K562 (cell line): ENCODE data around the gene DPH6. TPM values are rescaled to one million over a fixed set of nuclear protein-coding genes. Genes with fewer than 3 reads are reported as not detected.

ENCODE experiments used
- ATAC-seq: fragments of 200-7000 bp; cut with Tn5 transposase; 3 replicates; pipeline ENCODE4 v1.9.1; 2020; ENCODE audit warnings: moderate library complexity
- BruUV-seq: library from RNA; stranded (reverse); fragments of 400-500 nt; replicated peaks from 2 replicates; lab custom pipeline; 2021; lab: Mats Ljungman, UMichigan
- CTCF ChIA-PET: fragments of 300-600 bp; formaldehyde crosslinking; extraction: SDS; loops from one replicate; lab custom pipeline; 2021; ENCODE audit warnings: low intra/inter-chr PET ratio; lab: Yijun Ruan, JAX
- POLR2A ChIA-PET: fragments of 300-600, 350-650 bp; sonication (Branson Sonifier 250); formaldehyde crosslinking; extraction: SDS; loops from one replicate; lab custom pipeline; 2021; ENCODE audit warnings: antibody characterized with exemption, inconsistent platforms; lab: Yijun Ruan, JAX
- DNase-seq, 4 experiments: peaks; one replicate each; pipeline versions ENCODE4 v3.0.0 to v3.0.0-alpha.2; 2011 to 2018; ENCODE audit warnings: low spot score in 3 of 4, mixed read lengths in 3 of 4; ENCODE audit errors: extremely low read depth in 1 of 4
- FAIRE-seq: peaks from 2 replicates; lab custom pipeline; 2011; peaks lifted over from hg19 to GRCh38; lab: Jason Lieb, UNC
- H2AFZ ChIP-seq: 2 replicates; pipeline ENCODE4 v1.6.0; 2011; ENCODE audit warnings: low read depth, low read length, control low read depth, inconsistent platforms
- H3K27ac ChIP-seq: fragments of 200-600 bp; 3 replicates; pipeline ENCODE4 v1.8.0; 2011; ENCODE audit warnings: low read depth, mild to moderate bottlenecking, control low read depth, inconsistent platforms, low read length, moderate library complexity, mixed read lengths; ENCODE audit errors: extremely low read depth
- H3K27me3 ChIP-seq, 2 experiments: fragments of 300-600 bp in 1 of 2; 2 replicates in 1 of 2; 3 replicates in 1 of 2; pipeline versions ENCODE4 v1.6.0 to v1.8.0; 2011; ENCODE audit warnings: inconsistent platforms in 2 of 2, low read length in 2 of 2, mild to moderate bottlenecking in 1 of 2, mixed read lengths in 1 of 2, moderate library complexity in 1 of 2; ENCODE audit not compliant: control insufficient read depth in 2 of 2, insufficient read depth in 2 of 2
- H3K36me3 ChIP-seq: fragments of 300-600 bp; 3 replicates; pipeline ENCODE4 v1.8.0; 2011; ENCODE audit warnings: mild to moderate bottlenecking, low read length, inconsistent platforms; ENCODE audit not compliant: control insufficient read depth, insufficient read depth
- H3K4me1 ChIP-seq, 2 experiments: fragments of 200-600 bp in 1 of 2; replicated peaks in 1 of 2; 2 replicates in 1 of 2; 3 replicates in 1 of 2; pipeline versions ENCODE4 v1.5.1 to v1.8.0; 2011; ENCODE audit warnings: inconsistent platforms in 2 of 2, low read length in 2 of 2, mild to moderate bottlenecking in 1 of 2, mixed read lengths in 1 of 2, moderate library complexity in 1 of 2; ENCODE audit not compliant: control insufficient read depth in 2 of 2, insufficient read depth in 2 of 2
- H3K4me2 ChIP-seq: 2 replicates; pipeline ENCODE4 v1.6.1; 2011; ENCODE audit warnings: low read length, control low read depth, inconsistent platforms, mixed read lengths; ENCODE audit not compliant: insufficient read depth
- H3K4me3 ChIP-seq: fragments of 200-600 bp; sonication (generic), shearing (Covaris generic); 2 replicates; pipeline ENCODE4 v1.5.1; 2016; ENCODE audit warnings: control low read depth, inconsistent platforms
- H3K79me2 ChIP-seq: fragments of 200-600 bp; 3 replicates; pipeline ENCODE4 v1.8.0; 2011; ENCODE audit warnings: low read length, inconsistent platforms; ENCODE audit not compliant: control insufficient read depth, insufficient read depth
- H3K9ac ChIP-seq, 2 experiments: 2 replicates each; pipeline versions ENCODE4 v1.6.0 to v1.6.1; 2011; ENCODE audit warnings: low read depth in 2 of 2, low read length in 2 of 2, control low read depth in 1 of 2, inconsistent platforms in 1 of 2, mild to moderate bottlenecking in 1 of 2, mixed read lengths in 1 of 2; ENCODE audit not compliant: insufficient read depth in 1 of 2
- H3K9me1 ChIP-seq: one replicate; pipeline ENCODE4 v1.6.0; 2011; ENCODE audit warnings: inconsistent platforms, mild to moderate bottlenecking, low read length, moderate library complexity; ENCODE audit not compliant: control insufficient read depth, insufficient read depth
- H3K9me3 ChIP-seq: replicated peaks from 2 replicates; pipeline ENCODE4 v1.5.1; 2011; ENCODE audit warnings: low read depth, low read length, inconsistent platforms; ENCODE audit not compliant: control insufficient read depth, insufficient read depth
- H4K20me1 ChIP-seq: replicated peaks from 2 replicates; pipeline ENCODE4 v1.6.1; 2011; ENCODE audit warnings: low read length, inconsistent platforms, mixed read lengths; ENCODE audit not compliant: control insufficient read depth, insufficient read depth
- CHD1 ChIP-seq: fragments of 200-600 bp; sonication (generic); IDR thresholded peaks from one replicate; pipeline ENCODE4 v1.6.1; 2012; ENCODE audit warnings: mild to moderate bottlenecking, moderate library complexity, low read length, inconsistent platforms
- CTBP1 ChIP-seq: fragments of 450-650 bp; IDR thresholded peaks from 2 replicates; pipeline ENCODE4 v1.6.1; 2016; ENCODE audit warnings: borderline replicate concordance
- HDAC8 ChIP-seq: fragments of 450-650 bp; IDR thresholded peaks from 2 replicates; pipeline ENCODE4 v1.6.1; 2016; ENCODE audit warnings: mild to moderate bottlenecking, missing genetic modification characterization, moderate library complexity, missing compliant biosample characterization
- NEUROD1 ChIP-seq: fragments of 150-350 bp; IDR thresholded peaks from 2 replicates; pipeline ENCODE4 v1.6.1; 2014; ENCODE audit warnings: borderline replicate concordance, low read length, low read depth; ENCODE audit not compliant: partially characterized antibody
- SETDB1 ChIP-seq: IDR thresholded peaks from one replicate; pipeline ENCODE4 v1.6.1; 2012; ENCODE audit warnings: low read length, control low read depth, inconsistent platforms
- SLC30A9 ChIP-seq: fragments of 250-450 bp; sonication (Bioruptor Pico); IDR thresholded peaks from 2 replicates; pipeline ENCODE4 v1.8.0; 2022; ENCODE audit warnings: mild to moderate bottlenecking, moderate library complexity
- ZNF184 ChIP-seq: sonication (generic); formaldehyde crosslinking; IDR thresholded peaks from 2 replicates; pipeline ENCODE4 v1.5.0; 2020; ENCODE audit warnings: missing genetic modification reagents
- ZNF217 ChIP-seq: sonication (generic); formaldehyde crosslinking; IDR thresholded peaks from 2 replicates; pipeline ENCODE4 v1.8.0; 2022; ENCODE audit warnings: mild to moderate bottlenecking, missing genetic modification reagents
- ZNF436 ChIP-seq: fragments of 250-450, 450-650 bp; sonication (Bioruptor Pico); formaldehyde crosslinking; IDR thresholded peaks from 2 replicates; pipeline ENCODE4 v1.7.0; 2020; ENCODE audit warnings: mild to moderate bottlenecking
- ZNF551 ChIP-seq: fragments of 250-450 bp; sonication (Bioruptor Pico); IDR thresholded peaks from 2 replicates; pipeline ENCODE4 v1.5.0; 2021; ENCODE audit warnings: mild to moderate bottlenecking, moderate library complexity
- ZNF668 ChIP-seq: fragments of 250-450 bp; sonication (Bioruptor Pico); IDR thresholded peaks from 2 replicates; pipeline ENCODE4 v1.8.0; 2022; ENCODE audit warnings: mild to moderate bottlenecking, inconsistent platforms
- in situ Hi-C: fragments of 300-500 bp; cut with MboI; formaldehyde crosslinking; loops from 4 replicates; pipeline ENCODE4 v1.15.0; 2018; ENCODE audit warnings: inconsistent platforms, mixed read lengths
- intact Hi-C: fragments of 100-400 bp; cut with micrococcal nuclease; formaldehyde crosslinking; loops from 2 replicates; pipeline ENCODE4 v1.14.2; 2022
- polyA plus RNA-seq, 8 experiments: library from polyadenylated mRNA; depleted of rRNA in 4 of 8; stranded (reverse) in 5 of 8; unstranded in 3 of 8; fragments of >200 nt; fragmentation: Nextera tagmentation in 2 of 8; fragmentation: Illumina TruSeq in 1 of 8; extraction: Ambion mirVana in 2 of 8; extraction: Trizol in 1 of 8; gene quantifications; 2 replicates each; pipeline versions ENCODE4 v1.2.1 to v1.2.3, GENCODE V29; 2011 to 2014; ENCODE audit warnings: inconsistent platforms in 1 of 8, missing spikeins in 1 of 8
- total RNA-seq, 7 experiments: library from RNA; depleted of rRNA in 6 of 7; stranded (reverse); fragments of >200 nt in 6 of 7; fragmentation: Illumina TruSeq in 2 of 7; extraction: Trizol in 2 of 7; gene quantifications; 2 replicates each; pipeline versions ENCODE4 v1.2.1 to v1.2.3, GENCODE V29; 2011 to 2021; ENCODE audit warnings: low replicate concordance in 1 of 7
- TF ChIP-seq, protein P1 (sequence below): sonication (generic); formaldehyde crosslinking; IDR thresholded peaks from 2 replicates; pipeline ENCODE4 v1.9.0; 2022; ENCODE audit warnings: mild to moderate bottlenecking, missing genetic modification reagents

DPH6 gene
- total and polyA plus RNA-seq, 9 of the 15 experiments (the other 6 are each of a cell fraction or from before 2014, with no cell fraction given) = 10.1 to 69.1 (median 18.8) TPM

DNA sequence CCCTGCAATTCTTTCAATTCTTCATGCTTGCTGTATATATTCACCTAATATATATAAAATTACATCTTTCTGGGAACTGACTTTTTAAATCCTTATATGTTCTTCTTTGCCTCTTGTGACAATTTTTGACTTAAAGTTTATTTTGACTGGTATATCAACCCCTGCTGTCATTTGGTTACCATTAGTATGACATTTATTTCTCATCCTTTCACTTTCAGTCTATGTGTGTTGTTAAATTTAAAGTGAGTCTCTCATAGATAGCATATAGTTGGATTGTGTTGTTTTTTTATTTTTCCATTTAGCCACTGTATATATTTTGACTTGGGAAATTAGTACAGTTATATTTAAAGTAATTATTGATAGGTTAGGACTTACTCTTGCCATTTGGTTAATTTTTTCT lies 194.9 kb downstream of the DPH6 start:
- no peaks in the 10 kb centered on the region for H3K9me1 ChIP-seq
- no peaks in the 10 kb centered on the region for H3K4me1 ChIP-seq
- H2AFZ ChIP-seq = no peak overlapping the region
- H3K4me2 ChIP-seq = no peak overlapping the region
- in situ Hi-C loops = no loop called here
- no peaks in the 10 kb centered on the region for H3K9me3 ChIP-seq
- H4K20me1 ChIP-seq = no peaks in the 10 kb centered on the region
- no TSS peak for BruUV-seq
- no peaks in the 10 kb centered on the region for H3K79me2 ChIP-seq
- H3K36me3 ChIP-seq = no peaks in the 10 kb centered on the region
- no peak for DNase-seq
- no peak overlapping the region for H3K27ac ChIP-seq
- no peak for ATAC-seq
- FAIRE-seq = no peak
- no peaks in the 10 kb centered on the region for H3K27me3 ChIP-seq
- POLR2A ChIA-PET = no interaction called here
- CTCF ChIA-PET = no interaction called here
- TF ChIP-seq ZNF217 (CRISPR knock-in tag) (no peak), ZNF668 (CRISPR knock-in tag) (no peak), ZNF551 (CRISPR knock-in tag) (no peak), SLC30A9 (CRISPR knock-in tag) (no peak), NEUROD1 (no peak), HDAC8 (tag) (no peak), ZNF436 (CRISPR knock-in tag) (no peak), SETDB1 (no peak), CTBP1 (no peak), CHD1 (no peak), ZNF184 (CRISPR knock-in tag) (no peak)
- TF ChIP-seq, protein P1, sequence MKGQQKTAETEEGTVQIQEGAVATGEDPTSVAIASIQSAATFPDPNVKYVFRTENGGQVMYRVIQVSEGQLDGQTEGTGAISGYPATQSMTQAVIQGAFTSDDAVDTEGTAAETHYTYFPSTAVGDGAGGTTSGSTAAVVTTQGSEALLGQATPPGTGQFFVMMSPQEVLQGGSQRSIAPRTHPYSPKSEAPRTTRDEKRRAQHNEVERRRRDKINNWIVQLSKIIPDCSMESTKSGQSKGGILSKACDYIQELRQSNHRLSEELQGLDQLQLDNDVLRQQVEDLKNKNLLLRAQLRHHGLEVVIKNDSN (CRISPR knock-in tag) = no peak
- TF ChIP-seq, all 486 proteins: peak for 0
- intact Hi-C loops = no loop called here
- Histone ChIP-seq H3K4me3 (no peak overlapping the region), H3K9ac (no peak overlapping the region)
